ENCODE data around the gene SLC8A1. TPM values are rescaled to one million over a fixed set of nuclear protein-coding genes. Genes with fewer than 3 reads are reported as not detected.

SLC8A1 gene
- polyA plus RNA-seq, 3 donors: 0.62 to 1.9 (median 0.79) TPM

DNA sequence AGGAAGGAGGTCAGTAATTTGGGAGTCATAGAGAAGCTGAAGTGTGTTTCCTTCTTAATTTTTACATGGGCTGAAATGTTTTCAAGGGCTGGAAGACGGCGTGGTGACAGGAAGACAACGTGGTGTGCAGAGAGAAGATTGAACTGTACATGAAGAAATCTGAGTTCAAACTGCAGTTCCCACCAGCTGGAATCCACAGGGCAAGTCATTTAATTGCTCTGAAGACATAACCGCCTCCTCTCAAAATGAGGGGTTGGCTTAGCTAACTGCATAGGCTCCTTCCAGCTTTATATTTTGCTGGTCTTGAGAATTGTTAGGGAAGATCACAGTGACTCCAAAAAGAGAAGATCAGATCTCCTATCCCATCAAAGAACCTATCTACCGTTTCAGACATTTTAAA lies 103.9 kb downstream of the SLC8A1 start:
- H3K27ac ChIP-seq (ENCODE audit: low read depth, low read length): no peak overlapping the region

DNA sequence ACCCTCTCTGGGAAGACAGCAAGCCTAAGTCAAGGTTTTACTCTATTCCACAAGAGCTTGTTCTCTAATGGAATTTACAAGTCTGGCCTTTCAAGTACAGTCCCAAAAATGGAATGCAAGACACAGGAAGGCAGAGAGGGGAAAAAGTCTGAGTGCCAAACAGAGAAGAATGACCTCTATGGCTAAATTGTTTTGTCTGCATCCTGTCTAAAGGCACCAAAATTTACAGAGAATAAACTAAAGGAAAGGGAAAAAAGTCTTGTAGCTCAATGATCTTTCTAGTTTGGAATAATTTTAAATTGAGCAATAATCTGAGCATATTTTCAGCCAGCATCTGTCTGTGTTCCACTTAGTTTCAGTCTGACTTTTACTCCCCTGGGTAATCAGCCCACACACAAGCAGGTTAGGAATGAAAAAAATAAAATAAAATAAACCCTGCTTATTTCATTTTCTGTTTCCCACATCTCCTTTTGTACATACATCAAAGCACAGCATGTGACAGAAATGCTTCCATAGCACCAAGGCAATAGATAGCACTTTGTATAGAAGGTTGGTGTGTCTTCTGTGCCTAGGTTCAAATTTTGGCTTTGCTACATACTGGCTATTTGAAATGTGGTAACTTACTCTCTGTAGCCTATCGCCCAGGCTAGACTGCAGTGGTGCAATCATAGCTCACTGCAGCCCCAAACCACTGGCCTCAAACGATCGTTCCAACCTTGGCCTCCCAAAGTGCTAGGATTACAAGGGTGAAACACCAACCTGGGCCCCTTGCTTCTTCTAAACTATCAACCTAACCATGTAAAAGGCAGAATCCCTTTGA lies 105.1 kb downstream of the SLC8A1 start:
- 48 to 84% (median 56%) methylated on average over 3 of the region's 3 CpGs for WGBS, 3 donors
- H3K27ac ChIP-seq (ENCODE audit: low read depth, low read length): no peak overlapping the region

More for the DNA sequence above, 103.9 kb downstream of the SLC8A1 start:
- 74% methylated on average over 5 of the region's 5 CpGs for WGBS, 3 donors

DNA sequence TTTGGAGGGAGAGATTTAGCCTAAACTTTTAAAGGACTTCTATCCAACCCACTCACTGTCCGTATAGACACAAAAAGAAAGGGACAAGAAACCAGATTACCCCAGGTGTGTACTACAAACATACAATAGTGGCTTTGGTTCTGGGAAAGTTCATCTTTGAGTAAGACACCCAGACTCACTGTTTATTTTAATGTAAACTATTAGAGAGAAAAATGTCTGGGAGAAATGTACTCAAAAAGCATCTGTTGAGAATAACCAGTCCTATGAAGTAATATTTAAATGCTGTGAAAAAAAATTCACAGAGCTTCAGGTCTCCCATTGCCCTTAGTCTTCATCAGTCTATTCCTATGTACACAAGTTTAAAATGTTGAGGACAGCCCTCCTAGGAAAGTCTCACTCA lies 107.5 kb downstream of the SLC8A1 start:
- H3K27ac ChIP-seq (ENCODE audit: low read depth, low read length): no peak overlapping the region
- WGBS, 3 donors: 54 to 100% (median 96%) methylated on average over 1 of the region's 1 CpG

DNA sequence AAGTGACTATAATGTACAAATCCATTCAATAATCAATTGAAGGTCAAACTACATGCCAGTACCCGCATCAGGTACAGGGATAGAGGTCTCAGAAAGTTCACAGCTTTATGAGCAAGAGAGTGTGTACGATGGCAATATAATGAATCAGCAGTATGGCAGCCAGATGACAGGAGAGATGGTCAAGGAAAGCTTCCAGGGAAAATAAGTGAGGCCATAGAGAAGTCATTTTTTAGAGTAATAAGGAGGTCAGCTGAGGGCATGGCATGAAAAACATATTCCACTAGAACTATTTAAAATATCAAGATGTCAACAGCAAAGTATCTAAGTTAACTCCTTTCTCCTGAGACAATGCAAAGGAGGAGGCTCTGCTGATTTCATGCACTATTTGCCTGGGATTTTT lies 108.0 kb downstream of the SLC8A1 start:
- 61 to 76% (median 73%) methylated on average over 2 of the region's 2 CpGs for WGBS, 3 donors
- H3K27ac ChIP-seq (ENCODE audit: low read depth, low read length): no peak overlapping the region

DNA sequence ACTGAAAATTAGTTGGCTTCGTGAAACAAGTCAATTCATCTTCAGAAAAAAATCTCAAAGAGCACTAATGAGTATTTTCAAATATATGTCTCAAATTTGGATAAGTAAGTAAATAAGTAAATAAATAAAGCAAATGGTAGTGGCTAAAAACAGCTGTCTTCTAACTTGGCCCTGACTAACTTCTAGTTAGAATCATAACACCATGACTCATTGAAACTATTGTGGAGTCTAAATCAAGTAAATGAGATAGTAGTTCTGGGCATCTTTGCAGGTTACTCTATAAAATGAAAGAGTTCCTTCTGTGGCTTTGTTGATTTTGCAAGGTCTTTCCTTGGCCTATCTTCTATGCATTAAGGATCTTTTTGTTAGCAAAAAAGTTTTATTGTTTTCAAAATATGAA lies 110.7 kb downstream of the SLC8A1 start:
- no peak overlapping the region for H3K27ac ChIP-seq (ENCODE audit: low read depth, low read length)
- WGBS, 3 donors: 82 to 100% (median 90%) methylated on average over 1 of the region's 1 CpG

DNA sequence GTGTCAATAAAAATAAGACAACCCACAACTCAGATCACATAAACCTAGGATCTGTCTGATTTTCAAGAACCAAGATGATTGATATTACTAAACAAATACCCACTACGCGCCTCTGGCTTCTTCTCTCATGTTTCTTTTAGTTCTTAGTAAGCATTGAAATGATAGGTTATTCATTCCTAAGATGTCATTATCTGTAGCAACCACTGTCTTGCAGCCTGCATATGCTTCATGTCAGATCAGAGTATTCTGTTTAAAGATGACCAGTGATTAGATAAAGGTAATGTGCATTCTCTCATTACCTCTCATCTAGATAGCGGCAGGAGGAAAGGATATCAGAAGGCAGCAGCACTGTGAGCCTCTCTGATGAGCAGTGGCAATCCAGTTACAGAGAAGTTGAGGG lies 112.9 kb downstream of the SLC8A1 start:
- H3K27ac ChIP-seq (ENCODE audit: low read depth, low read length): no peak overlapping the region
- WGBS, 3 donors: 69 to 99% (median 94%) methylated on average over 3 of the region's 3 CpGs

DNA sequence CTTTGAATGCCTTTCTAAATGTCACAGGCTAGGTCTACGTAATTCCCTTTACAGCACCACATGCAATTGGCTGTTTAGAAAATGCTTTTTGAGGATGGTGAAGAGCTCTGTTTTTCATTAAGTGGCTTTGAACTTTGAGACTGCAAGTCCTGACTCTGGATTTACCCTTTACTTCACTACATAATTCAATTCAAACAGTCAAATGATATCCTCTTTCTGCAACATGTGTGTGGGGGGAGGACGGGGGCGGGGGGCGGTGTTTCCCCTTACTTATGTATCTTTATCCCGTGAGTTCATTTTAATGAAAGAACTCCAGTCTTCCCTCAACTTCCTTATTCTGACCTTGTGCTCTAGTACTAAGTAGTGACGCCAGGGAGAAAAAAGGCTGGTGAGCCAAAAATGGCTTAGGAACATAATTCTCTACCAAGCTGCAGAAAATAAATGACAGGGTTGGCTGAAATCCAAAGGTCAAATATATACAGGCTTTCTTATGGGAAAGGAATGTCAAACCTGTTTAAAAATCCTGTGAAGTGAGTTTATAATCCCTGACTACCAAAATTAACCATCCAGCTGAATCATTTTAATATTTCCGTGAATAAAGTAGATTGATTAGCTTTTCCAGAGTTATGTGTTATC lies 119.6 kb downstream of the SLC8A1 start:
- 25 to 30% (median 30%) methylated on average over 7 of the region's 7 CpGs for WGBS, 3 donors
- no peak overlapping the region for H3K27ac ChIP-seq (ENCODE audit: low read depth, low read length)

DNA sequence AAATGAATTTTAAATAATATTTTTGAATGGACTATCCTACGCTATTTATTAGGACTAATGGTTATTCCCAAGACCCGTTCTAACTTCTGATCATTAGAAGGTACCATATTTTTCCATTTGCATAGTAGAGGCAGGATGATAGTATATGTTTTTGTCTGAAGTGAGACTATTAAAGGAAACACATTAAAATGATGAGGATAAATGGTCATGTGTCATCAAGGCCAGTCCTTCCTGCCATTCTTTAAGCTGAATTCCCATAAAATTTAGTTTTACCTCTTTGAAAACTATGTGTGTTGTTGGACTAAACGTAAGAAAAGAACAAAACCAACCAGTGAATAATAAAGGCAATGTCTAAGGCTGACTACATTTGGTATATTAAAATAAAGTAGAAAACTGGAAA lies 121.8 kb downstream of the SLC8A1 start:
- 55 to 79% (median 73%) methylated on average over 3 of the region's 3 CpGs for WGBS, 3 donors
- H3K27ac ChIP-seq (ENCODE audit: low read depth, low read length): no peak overlapping the region

DNA sequence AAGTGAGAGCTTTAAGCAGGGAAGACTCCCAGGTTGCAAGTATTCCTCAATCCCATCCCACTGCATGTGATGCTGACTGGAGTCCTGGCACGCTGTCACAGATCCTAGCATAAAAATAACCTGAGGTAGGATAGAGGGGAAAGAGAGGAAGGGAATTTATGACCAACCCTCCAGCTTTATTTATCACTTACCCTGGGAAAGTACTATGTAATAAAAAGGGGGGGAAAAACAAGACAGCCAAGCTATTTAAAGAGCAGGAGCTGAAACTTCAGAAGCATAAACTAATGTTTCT lies 122.2 kb downstream of the SLC8A1 start:
- no peak overlapping the region for H3K27ac ChIP-seq (ENCODE audit: low read depth, low read length)

DNA sequence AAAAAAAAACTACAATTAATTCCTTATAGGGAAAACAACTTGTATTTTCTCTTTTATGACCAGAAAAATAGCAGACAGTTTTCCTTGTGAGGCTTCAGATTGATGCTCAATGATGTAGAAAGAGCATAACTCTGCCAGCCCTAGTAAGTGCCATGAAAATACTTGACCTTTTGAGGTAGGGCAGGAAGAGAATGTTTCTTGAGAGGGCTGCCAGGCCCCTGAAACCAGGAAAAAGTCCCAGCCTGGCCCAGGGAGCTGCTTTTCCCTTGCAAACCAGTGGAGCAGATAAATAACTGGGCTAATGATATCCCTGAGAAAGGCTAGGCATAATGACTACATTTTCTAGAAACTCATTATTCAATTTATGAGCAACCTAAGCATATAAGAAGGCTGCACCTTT lies 126.8 kb downstream of the SLC8A1 start:
- no peak overlapping the region for H3K27ac ChIP-seq (ENCODE audit: low read depth, low read length)

More for the DNA sequence above, 122.2 kb downstream of the SLC8A1 start:
- 84 to 89% (median 85%) methylated on average over 1 of the region's 1 CpG for WGBS, 3 donors

DNA sequence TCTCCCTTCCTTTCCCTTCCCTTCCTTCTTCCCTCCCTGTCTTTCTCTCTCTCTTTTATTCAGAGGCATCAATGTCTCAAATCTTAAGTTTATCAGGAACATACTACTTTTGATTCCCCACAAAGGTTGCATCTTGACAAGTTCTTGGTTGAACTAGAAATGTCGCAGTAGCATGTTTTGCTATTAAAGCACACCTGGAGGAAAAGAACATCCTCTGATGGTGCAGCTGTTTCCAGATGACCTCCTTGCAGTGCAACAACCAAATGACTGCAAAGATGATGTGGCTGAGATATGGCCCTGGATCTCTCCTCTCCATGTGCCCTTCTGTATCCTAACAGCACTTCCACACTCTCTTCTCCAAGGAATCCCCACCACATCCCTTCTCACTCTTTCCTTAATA lies 127.2 kb downstream of the SLC8A1 start:
- 77 to 89% (median 79%) methylated on average over 1 of the region's 1 CpG for WGBS, 3 donors
- no peak overlapping the region for H3K27ac ChIP-seq (ENCODE audit: low read depth, low read length)

DNA sequence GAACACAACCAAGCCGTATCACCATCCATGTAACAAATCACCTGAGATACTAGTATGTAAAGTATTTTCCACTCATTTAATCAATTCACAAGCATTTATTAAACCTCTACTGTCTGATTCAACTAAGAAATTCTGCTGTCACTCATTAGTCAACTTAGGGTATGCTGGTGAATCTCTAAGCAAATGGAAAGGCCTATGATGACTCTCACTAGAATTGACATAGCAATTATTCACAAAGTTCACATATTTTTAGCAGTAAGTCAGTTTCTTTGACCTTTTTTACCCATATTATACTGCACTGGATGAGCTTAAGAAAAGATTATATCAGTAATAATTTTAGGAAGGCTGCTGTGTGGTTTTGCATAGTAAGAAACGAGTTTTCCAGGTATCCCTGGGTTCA lies 130.1 kb downstream of the SLC8A1 start:
- H3K27ac ChIP-seq (ENCODE audit: low read depth, low read length): no peak overlapping the region
- WGBS, 3 donors: 75 to 90% (median 87%) methylated on average over 2 of the region's 2 CpGs

DNA sequence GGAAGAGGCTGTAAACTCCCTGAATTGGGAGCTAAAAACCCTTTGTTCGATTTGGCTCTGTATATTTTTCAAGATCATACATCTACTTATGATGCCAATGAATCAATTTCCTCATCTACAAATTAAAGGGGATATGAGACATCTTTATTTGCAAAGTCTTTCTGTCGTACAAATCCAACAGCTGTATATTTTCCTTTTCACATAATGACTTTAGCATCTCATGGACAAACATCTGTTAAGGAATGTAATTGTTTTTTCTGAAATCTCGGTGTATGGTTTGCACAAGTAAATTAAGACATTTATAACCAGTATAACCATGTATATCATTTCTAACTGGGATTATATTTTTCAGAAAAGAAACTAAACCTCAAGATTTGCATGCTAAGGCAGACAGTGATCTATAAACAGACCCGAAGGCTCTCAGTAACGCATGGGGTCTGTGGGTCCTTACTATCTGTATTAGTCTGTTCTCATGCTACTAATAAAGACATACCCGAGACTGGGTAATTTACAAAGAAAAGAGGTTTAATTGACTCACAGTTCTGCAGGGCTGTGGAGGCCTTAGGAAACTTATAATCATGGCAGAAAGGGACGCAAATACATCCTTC lies 130.8 kb downstream of the SLC8A1 start:
- WGBS, 3 donors: 78 to 90% (median 88%) methylated on average over 7 of the region's 7 CpGs

DNA sequence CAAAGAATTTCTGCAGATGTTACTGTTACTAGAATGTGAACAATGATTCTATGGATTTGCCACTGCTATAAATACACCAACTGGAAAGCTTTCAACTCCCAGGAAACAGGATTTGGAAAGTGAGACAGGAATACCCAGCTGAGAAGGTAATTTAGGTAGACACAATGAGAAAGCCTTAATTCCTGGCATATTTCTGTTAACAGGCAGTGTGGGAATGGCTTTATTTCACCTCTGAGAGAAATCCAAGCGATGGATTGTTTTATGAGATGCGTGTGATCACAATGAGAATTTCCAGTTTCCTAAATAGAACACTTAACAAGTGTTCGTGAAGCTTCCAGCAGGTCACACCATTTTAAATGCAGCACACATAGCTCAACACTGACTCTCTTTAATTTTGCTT lies 133.0 kb downstream of the SLC8A1 start:
- 74 to 90% (median 88%) methylated on average over 3 of the region's 3 CpGs for WGBS, 3 donors
- H3K27ac ChIP-seq (ENCODE audit: low read depth, low read length): no peak overlapping the region

More for the DNA sequence above, 130.8 kb downstream of the SLC8A1 start:
- no peak overlapping the region for H3K27ac ChIP-seq (ENCODE audit: low read depth, low read length)

DNA sequence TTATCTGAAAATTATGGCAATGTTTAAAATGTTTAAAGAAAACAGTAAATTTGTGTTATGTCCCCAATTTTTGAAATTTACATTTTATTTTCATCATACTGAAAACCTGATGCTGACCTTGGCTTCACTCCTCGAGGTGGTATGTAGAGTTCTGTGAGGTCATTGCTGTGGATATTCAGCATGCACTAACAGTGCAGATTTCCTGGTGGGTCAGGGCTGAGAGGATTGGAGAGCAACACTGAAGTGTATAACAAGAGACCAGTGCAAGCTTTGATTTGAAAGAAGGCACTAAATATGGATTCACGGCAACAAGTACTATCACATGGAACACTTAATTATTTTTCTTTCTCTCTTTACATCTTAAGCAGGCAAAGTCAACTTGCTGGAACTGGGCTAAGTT lies 134.1 kb downstream of the SLC8A1 start:
- WGBS, 3 donors: 59 to 71% (median 66%) methylated on average over 2 of the region's 2 CpGs
- no peak overlapping the region for H3K27ac ChIP-seq (ENCODE audit: low read depth, low read length)

DNA sequence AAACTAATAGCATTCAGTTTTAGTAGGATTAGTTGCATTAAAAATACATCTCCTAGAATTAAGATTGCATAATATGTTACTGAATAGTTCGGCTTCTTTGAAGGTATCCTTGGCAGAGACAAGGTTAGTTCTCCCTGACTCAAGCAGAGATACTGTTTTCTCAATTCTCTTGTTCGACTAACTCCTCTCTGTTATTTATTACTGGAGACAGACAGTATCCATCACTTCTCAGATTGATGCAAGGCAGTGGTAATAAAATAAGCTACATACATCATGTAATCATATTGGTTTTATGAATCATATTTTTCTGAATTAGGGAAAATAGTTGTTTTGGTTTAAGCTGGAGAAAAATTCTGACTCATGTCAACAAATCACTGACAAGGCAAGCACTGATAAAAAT lies 134.8 kb downstream of the SLC8A1 start:
- no peak overlapping the region for H3K27ac ChIP-seq (ENCODE audit: low read depth, low read length)

DNA sequence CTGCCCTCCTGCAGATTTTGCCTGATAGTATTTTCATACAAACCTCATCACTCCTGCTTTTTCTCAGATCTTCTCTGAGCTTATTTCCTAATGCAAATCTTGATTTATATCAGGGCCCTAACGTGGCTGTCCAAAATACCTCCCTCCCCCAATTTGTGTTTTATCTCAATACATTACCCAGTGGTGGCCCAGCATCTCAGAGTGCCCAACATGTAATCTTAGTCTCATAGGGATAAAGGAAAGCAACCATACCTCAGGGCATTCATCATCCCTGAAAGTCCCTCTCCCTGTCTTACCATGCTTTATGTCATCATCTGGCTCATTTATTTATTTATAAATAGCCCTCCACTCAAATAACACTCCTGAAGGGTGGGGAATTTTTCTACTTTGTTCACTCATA lies 135.3 kb downstream of the SLC8A1 start:
- no peak overlapping the region for H3K27ac ChIP-seq (ENCODE audit: low read depth, low read length)
- WGBS, 3 donors: 47 to 70% (median 66%) methylated on average over 1 of the region's 1 CpG

More for the DNA sequence above, 134.8 kb downstream of the SLC8A1 start:
- WGBS, 3 donors: 53 to 64% (median 55%) methylated on average over 2 of the region's 2 CpGs

DNA sequence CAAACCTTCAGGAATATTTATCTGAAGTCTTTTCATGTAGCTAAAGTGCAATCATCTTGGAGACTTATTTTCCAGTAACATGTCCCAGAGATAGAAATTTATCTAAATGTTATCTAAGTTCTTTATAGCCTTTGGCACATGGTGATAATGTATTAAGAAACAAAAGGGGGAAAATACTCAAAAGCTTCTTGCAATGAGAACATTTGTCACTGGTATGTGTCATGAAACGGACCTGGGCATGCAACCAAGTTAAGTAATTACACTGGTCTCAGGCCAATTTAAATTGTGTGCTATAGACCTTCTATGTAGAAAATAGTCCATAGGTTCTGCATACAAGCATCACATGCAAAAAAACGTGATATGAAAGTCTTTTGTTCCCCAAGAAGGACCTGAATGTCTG lies 136.2 kb downstream of the SLC8A1 start:
- H3K27ac ChIP-seq (ENCODE audit: low read depth, low read length): no peak overlapping the region
- 22 to 48% (median 45%) methylated on average over 2 of the region's 2 CpGs for WGBS, 3 donors

DNA sequence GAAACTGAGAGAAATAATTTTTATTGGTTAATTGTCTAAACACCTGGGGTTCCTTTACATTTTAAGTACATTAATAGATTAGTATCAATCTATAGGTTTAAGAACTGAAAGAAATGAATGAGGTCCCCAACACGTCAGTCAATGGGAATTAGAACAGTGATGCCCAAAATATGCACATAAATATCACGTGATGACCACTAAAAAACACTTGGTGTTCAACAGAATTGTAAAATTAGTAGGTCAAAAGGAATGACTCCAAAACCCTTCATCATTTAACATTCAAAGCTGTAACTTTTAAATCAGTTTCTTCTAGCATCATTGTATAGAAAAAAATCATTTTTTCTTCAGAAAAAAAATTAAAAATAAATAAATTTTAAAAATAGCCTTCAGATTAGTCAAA lies 140.9 kb downstream of the SLC8A1 start:
- no peak overlapping the region for H3K27ac ChIP-seq (ENCODE audit: low read depth, low read length)
- WGBS, 3 donors: 55 to 94% (median 93%) methylated on average over 2 of the region's 2 CpGs

DNA sequence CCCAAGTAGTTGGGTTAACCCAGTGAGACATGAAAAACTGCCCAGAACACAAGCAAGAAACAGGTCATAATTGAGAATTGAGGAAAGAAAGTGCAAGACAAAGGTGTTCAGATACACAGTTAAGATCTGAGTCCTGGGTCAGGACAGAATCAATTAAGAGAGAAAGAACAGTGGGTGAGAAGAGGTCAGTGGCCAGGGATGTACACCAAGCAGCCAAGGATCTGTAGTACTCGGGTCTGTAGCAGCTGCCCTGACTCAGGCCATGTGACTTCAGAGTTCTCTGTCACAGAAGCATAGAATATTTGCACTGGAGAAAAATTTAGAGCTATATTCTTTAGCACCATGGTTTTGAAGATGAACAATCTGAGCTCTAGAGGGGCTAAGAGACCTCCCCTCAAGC lies 141.6 kb downstream of the SLC8A1 start:
- WGBS, 3 donors: 62 to 92% (median 91%) methylated on average over 1 of the region's 1 CpG
- no peak overlapping the region for H3K27ac ChIP-seq (ENCODE audit: low read depth, low read length)

Data from adipose tissue (tissue), 3 donors.